ENCODE data around the gene LPP.

DNA sequence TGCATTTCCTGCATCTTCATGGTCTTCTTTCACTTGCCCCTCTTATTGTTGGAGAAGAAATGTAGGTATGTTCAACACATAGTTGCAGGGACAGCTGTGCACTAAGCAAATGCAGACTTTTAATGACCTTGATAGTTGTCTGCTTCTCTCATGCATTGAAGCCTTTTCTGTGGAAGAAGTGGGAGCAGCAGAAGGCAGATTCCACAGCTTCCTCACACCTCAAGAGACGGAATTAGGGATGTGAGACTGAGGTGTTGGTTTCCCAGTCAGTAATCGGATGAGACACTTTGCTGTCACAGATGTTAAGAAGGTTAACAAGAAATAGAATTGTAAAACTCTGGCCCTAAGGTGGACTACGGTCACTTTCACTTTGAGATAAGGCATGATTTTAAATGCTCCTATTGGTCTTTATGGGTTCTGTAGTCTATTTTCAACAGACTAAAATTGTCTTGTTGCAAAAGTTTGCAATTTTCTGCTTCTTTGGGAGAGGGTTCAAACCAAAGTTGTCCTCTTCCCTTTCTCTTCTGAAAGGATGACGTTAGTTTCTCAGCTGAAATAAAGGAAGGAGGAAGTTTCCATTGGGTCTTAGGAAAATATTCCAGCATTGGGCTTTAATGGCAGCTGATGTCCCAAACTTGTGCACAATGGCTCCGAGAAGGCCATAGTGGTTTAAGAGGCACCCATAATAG, 117.4 kb downstream of the LPP start:
- TF ChIP-seq CTCF (IDR thresholded peaks at IDR 0.05) (no peak), POLR2A (IDR thresholded peaks at IDR 0.05) (no peak)

All from ovary (tissue), 3 donors.